Breast epithelium (tissue), 3 donors: ENCODE data around the gene KCNIP4.

Experiments used
- POLR2A ChIP-seq: fragments of 450-650 bp; IDR thresholded peaks from one replicate; pipeline ENCODE4 v1.6.1; 2016; ENCODE audit warnings: antibody characterized with exemption, mild to moderate bottlenecking, moderate library complexity
- POLR2AphosphoS5 ChIP-seq, 3 donors: sonication (generic); formaldehyde crosslinking; IDR thresholded peaks; one replicate each; pipeline ENCODE4 v1.6.1; 2017; ENCODE audit warnings: antibody characterized with exemption in 3 of 3
- TF ChIP-seq, protein P1 (sequence below), 3 donors: fragments of 450-650 bp; IDR thresholded peaks; one replicate each; pipeline ENCODE4 v1.5.1; 2016 to 2017; ENCODE audit warnings: antibody characterized with exemption in 3 of 3, mild to moderate bottlenecking in 3 of 3, moderate library complexity in 3 of 3

DNA sequence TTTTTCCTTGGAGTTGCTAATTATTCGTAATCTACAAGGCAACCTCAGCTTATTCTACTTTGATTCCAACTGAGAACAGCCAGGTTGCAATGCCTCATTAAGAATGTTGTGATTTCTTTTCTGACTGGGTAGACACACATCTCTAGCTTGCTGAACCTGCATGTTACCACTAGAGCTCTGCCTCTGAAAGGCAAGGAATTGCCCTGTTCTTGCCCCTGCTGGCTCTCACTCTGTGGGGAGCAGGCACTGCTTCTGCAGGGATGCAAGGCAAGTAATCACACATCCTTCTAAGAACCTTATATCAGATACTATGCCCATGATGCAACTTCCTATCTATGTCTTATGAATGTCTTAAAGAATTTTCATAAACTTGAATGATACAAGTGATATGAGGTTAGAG is 745.2 kb downstream of the KCNIP4 start:
- TF ChIP-seq, protein P1, sequence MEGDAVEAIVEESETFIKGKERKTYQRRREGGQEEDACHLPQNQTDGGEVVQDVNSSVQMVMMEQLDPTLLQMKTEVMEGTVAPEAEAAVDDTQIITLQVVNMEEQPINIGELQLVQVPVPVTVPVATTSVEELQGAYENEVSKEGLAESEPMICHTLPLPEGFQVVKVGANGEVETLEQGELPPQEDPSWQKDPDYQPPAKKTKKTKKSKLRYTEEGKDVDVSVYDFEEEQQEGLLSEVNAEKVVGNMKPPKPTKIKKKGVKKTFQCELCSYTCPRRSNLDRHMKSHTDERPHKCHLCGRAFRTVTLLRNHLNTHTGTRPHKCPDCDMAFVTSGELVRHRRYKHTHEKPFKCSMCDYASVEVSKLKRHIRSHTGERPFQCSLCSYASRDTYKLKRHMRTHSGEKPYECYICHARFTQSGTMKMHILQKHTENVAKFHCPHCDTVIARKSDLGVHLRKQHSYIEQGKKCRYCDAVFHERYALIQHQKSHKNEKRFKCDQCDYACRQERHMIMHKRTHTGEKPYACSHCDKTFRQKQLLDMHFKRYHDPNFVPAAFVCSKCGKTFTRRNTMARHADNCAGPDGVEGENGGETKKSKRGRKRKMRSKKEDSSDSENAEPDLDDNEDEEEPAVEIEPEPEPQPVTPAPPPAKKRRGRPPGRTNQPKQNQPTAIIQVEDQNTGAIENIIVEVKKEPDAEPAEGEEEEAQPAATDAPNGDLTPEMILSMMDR (IDR thresholded peaks at IDR 0.05): no peak
- TF ChIP-seq POLR2A: no peak
- no peak for TF ChIP-seq POLR2AphosphoS5 (IDR thresholded peaks at IDR 0.05)
